Hematopoietic multipotent progenitor cell treated with erythropoietin and hydrocortisone succinate and interleukin-3 and kit ligand, for 4 days (in vitro differentiated cells): ENCODE data around the gene PLEKHG7.
"Not testable (repeated sequence)": the region's sequence is repeated elsewhere in the genome, so short reads cannot be mapped to it uniquely, and the experiment has no call there.

Experiments
- DNase-seq: peaks from one replicate; pipeline ENCODE4 v3.0.0-alpha.2; 2015

The PLEKHG7 gene

GRCh38 chr12:92702754-92703679 is at the start of gene PLEKHG7:
Gene PLEKHG7, plus strand, starts transcription at chr12:92702989. Its CDS starts 3,643 bp downstream, at chr12:92706632.
- no peak for DNase-seq

GRCh38 chr12:92654256-92654655 is 48.5 kb upstream of the PLEKHG7 start:
- DNase-seq = not testable (repeated sequence)

GRCh38 chr12:92654929-92655328 is 47.9 kb upstream of the PLEKHG7 start:
- DNase-seq = no peak

GRCh38 chr12:92656911-92657310 is 45.9 kb upstream of the PLEKHG7 start:
- no peak for DNase-seq

GRCh38 chr12:92657770-92658169 is 45.0 kb upstream of the PLEKHG7 start:
- no peak for DNase-seq

- no peak for DNase-seq
Observed at GRCh38 chr12:92658611-92659010, 44.2 kb upstream of the PLEKHG7 start.

- no peak for DNase-seq
Observed at GRCh38 chr12:92661269-92661668, 41.5 kb upstream of the PLEKHG7 start.

GRCh38 chr12:92665496-92665895 is 37.3 kb upstream of the PLEKHG7 start:
- no peak for DNase-seq

- no peak for DNase-seq
Observed at GRCh38 chr12:92668739-92669138, 34.0 kb upstream of the PLEKHG7 start.

GRCh38 chr12:92671524-92671923 is 31.3 kb upstream of the PLEKHG7 start:
- not testable (repeated sequence) for DNase-seq

- DNase-seq = no peak
Observed at GRCh38 chr12:92673756-92674155, 29.0 kb upstream of the PLEKHG7 start.

GRCh38 chr12:92674500-92674899 is 28.3 kb upstream of the PLEKHG7 start:
- DNase-seq = no peak

- no peak for DNase-seq
Observed at GRCh38 chr12:92675092-92675865, 27.5 kb upstream of the PLEKHG7 start.

GRCh38 chr12:92676710-92677109 is 26.1 kb upstream of the PLEKHG7 start:
- DNase-seq = no peak

GRCh38 chr12:92690601-92691000 is 12.2 kb upstream of the PLEKHG7 start:
- DNase-seq = no peak

- DNase-seq = no peak
Observed at GRCh38 chr12:92695056-92695455, 7.7 kb upstream of the PLEKHG7 start.

GRCh38 chr12:92695577-92695976 is 7.2 kb upstream of the PLEKHG7 start:
- no peak for DNase-seq

GRCh38 chr12:92696216-92696615 is 6.6 kb upstream of the PLEKHG7 start:
- DNase-seq = peak; percentile 21

- no peak for DNase-seq
Observed at GRCh38 chr12:92698474-92698873, 4.3 kb upstream of the PLEKHG7 start.

- no peak for DNase-seq
Observed at GRCh38 chr12:92701441-92701840, 1.3 kb upstream of the PLEKHG7 start.

- no peak for DNase-seq
Observed at GRCh38 chr12:92703786-92704185, 997 bp downstream of the PLEKHG7 start.

GRCh38 chr12:92706594-92706993 is 3.8 kb downstream of the PLEKHG7 start:
- DNase-seq = no peak

- DNase-seq = no peak
Observed at GRCh38 chr12:92707926-92708325, 5.1 kb downstream of the PLEKHG7 start.

- no peak for DNase-seq
Observed at GRCh38 chr12:92715625-92716024, 12.8 kb downstream of the PLEKHG7 start.
